OCI-LY7 (cell line): ENCODE data around the gene PSMD5. TPM values are rescaled to one million over a fixed set of nuclear protein-coding genes. Genes with fewer than 3 reads are reported as not detected.
A peak's percentile ranks its signal among the peaks of the same experiment; 100 is the strongest.

Experiments used
- BruUV-seq: library from RNA; stranded (reverse); fragments of 400-500 nt; replicated peaks from 2 replicates; lab custom pipeline; 2021; lab: Mats Ljungman, UMichigan
- CTCF ChIA-PET: fragments of 300-600 bp; sonication (Branson Sonifier 250); formaldehyde crosslinking; loops from one replicate; lab custom pipeline; 2022; ENCODE audit warnings: antibody characterized with exemption; ENCODE audit not compliant: unreplicated experiment; lab: Charles Lee
- POLR2A ChIA-PET: fragments of 300-600 bp; sonication (Branson Sonifier 250); formaldehyde crosslinking; loops from one replicate; lab custom pipeline; 2022; ENCODE audit warnings: antibody characterized with exemption; lab: Charles Lee
- DNase-seq: peaks from one replicate; pipeline ENCODE4 v3.0.0-alpha.2; 2015; ENCODE audit warnings: low spot score
- H2AFZ ChIP-seq: fragments of 200-600 bp; sonication (generic), shearing (Covaris generic); 2 replicates; pipeline ENCODE4 v1.6.1; 2014; ENCODE audit warnings: mild to moderate bottlenecking, antibody characterized with exemption, low read length, moderate library complexity
- H3K27ac ChIP-seq: fragments of 200-600 bp; sonication (generic); 2 replicates; pipeline ENCODE4 v1.5.1; 2014; ENCODE audit warnings: mixed run types, low read depth, mild to moderate bottlenecking, moderate library complexity, low read length, inconsistent platforms; ENCODE audit not compliant: poor library complexity, severe bottlenecking
- H3K36me3 ChIP-seq: fragments of 200-600 bp; sonication (generic); 2 replicates; pipeline ENCODE4 v1.6.1; 2014; ENCODE audit warnings: mild to moderate bottlenecking, antibody characterized with exemption, low read length, moderate library complexity, mixed read lengths; ENCODE audit not compliant: insufficient read depth
- H3K4me1 ChIP-seq: fragments of 200-600 bp; sonication (generic); 2 replicates; pipeline ENCODE4 v1.5.1; 2014; ENCODE audit warnings: mild to moderate bottlenecking, low read length; ENCODE audit not compliant: insufficient read depth, poor library complexity, severe bottlenecking
- H3K4me2 ChIP-seq: fragments of 200-600 bp; sonication (generic); 2 replicates; pipeline ENCODE4 v1.6.1; 2014; ENCODE audit warnings: mild to moderate bottlenecking, low read length
- H3K4me3 ChIP-seq: fragments of 200-600 bp; sonication (generic); 2 replicates; pipeline ENCODE4 v1.5.1; 2014; ENCODE audit warnings: mild to moderate bottlenecking, low read depth, low read length; ENCODE audit not compliant: poor library complexity, severe bottlenecking
- H3K79me2 ChIP-seq: fragments of 200-600 bp; sonication (generic); 2 replicates; pipeline ENCODE4 v1.6.1; 2016; ENCODE audit warnings: low read depth, mild to moderate bottlenecking, low read length, moderate library complexity, mixed read lengths; ENCODE audit not compliant: insufficient read depth
- H3K9me2 ChIP-seq: fragments of 200-600 bp; sonication (generic); 2 replicates; pipeline ENCODE4 v1.6.1; 2016; ENCODE audit warnings: mild to moderate bottlenecking, low read length, mixed read lengths; ENCODE audit not compliant: insufficient read depth
- H3K9me3 ChIP-seq: fragments of 200-600 bp; sonication (generic); 2 replicates; pipeline ENCODE4 v1.6.1; 2014; ENCODE audit warnings: mild to moderate bottlenecking, mixed run types, low read length, mixed read lengths
- H4K20me1 ChIP-seq: fragments of 200-600 bp; sonication (generic); 2 replicates; pipeline ENCODE4 v1.6.1; 2014; ENCODE audit warnings: mild to moderate bottlenecking, antibody characterized with exemption, low read length, moderate library complexity, mixed read lengths; ENCODE audit not compliant: insufficient read depth
- CTCF ChIP-seq: fragments of 200-600 bp; sonication (generic); conservative IDR thresholded peaks from 2 replicates; pipeline ENCODE4 v1.5.1; 2014; ENCODE audit warnings: mild to moderate bottlenecking, antibody characterized with exemption, low read length, moderate library complexity, mixed read lengths
- EZH2phosphoT487 ChIP-seq: fragments of 200-600 bp; sonication (generic); IDR thresholded peaks from 2 replicates; pipeline ENCODE4 v1.6.1; 2018; ENCODE audit warnings: low read depth, borderline replicate concordance, mild to moderate bottlenecking, mixed run types, antibody characterized with exemption, low read length, moderate library complexity, mixed read lengths
- intact Hi-C: fragments of 100-400 bp; cut with micrococcal nuclease; formaldehyde crosslinking; loops from one replicate; pipeline ENCODE4 v1.10.0; 2022; ENCODE audit not compliant: unreplicated experiment
- total RNA-seq, 2 experiments: library from RNA; depleted of rRNA in 1 of 2; stranded (reverse); fragments of >200 nt in 1 of 2; shearing (Covaris generic) in 1 of 2; gene quantifications; 2 replicates each; pipeline ENCODE4 v1.2.3, GENCODE V29; 2014 to 2022

The PSMD5 gene
- total RNA-seq, 2 experiments from 2014 or later = 12.0 to 33.3 TPM

DNA sequence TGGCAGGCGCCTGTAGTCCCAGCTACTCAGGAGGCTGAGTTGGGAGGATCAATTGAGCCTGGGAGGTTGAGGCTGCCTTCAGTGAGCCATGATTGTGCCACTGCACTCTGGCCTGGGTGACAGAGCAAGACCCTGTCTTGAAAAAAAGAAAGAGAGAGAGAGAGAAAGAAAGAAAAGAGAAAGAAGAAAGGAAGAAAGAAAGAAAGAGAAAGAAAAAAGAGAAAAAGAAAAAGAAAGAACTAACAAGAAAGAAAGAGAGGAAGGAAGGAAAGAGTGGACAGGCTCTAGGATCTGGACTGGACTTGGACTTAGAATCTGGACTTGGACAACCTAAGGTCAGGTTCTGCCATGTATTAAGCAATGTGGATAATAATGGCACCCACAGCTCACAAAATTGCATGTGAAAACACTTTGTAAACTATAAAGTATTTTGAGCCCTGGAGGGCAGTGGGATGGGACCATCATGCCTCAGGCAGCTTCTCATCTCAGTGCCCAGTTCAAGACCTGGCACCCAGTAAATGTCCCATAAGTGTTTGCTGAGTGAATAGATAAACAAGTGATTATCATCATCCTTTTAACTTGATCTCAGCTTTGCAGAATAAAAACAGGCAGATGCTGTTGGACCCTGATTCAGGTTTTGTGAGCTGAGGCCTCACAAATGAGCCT is 47.0 kb upstream of the PSMD5 start:
- H3K27ac ChIP-seq = peak overlapping the region; percentile 98
- H3K9me3 ChIP-seq = no peaks in the 10 kb centered on the region
- intact Hi-C loops = loop anchor here (5.0 kb wide), 1 partner anchor 183 kb away; the partner anchor contains the start of gene CNTRL
- peaks cover 93% of the 10 kb centered on the region for H3K4me1 ChIP-seq
- no TSS peak for BruUV-seq
- no peaks in the 10 kb centered on the region for H3K79me2 ChIP-seq
- CTCF ChIA-PET = interaction anchor here (0.7 to 1.2 kb wide), 3 partner anchors 40 to 46 kb away, joined by 3 to 4 read pairs (median 3); no protein-coding TSS in a partner anchor
- H3K4me3 ChIP-seq = no peak overlapping the region
- peak overlapping the region; percentile 65; the same call in 1 of the 2 replicates for H2AFZ ChIP-seq
- peak overlapping the region; percentile 69 for H3K4me2 ChIP-seq
- H3K36me3 ChIP-seq = no peaks in the 10 kb centered on the region
- no peaks in the 10 kb centered on the region for H4K20me1 ChIP-seq
- DNase-seq = no peak
- POLR2A ChIA-PET = interaction anchor here (0.9 to 16.9 kb wide), 7 partner anchors 10 to 153 kb away, joined by 3 to 372 read pairs (median 5); partner anchors contain the start of genes PSMD5 and TRAF1
- TF ChIP-seq EZH2phosphoT487 (no peak), CTCF (no peak)
- no peaks in the 10 kb centered on the region for H3K9me2 ChIP-seq

- H3K27ac ChIP-seq = no peak overlapping the region
- no peaks in the 10 kb centered on the region for H4K20me1 ChIP-seq
- no peaks in the 10 kb centered on the region for H3K9me3 ChIP-seq
- no peaks in the 10 kb centered on the region for H3K79me2 ChIP-seq
- ChIA-PET POLR2A (interaction anchor here (2.1 to 16.9 kb wide), 3 partner anchors 9 to 41 kb away, joined by 21 to 372 read pairs (median 50); partner anchors contain the start of gene TRAF1), CTCF (interaction anchor here (1.0 kb wide), 1 partner anchor 31 kb away, joined by 4 read pairs; no protein-coding TSS in a partner anchor)
- H3K4me3 ChIP-seq = no peak overlapping the region
- H3K4me2 ChIP-seq = no peak overlapping the region
- intact Hi-C loops = no loop called here
- no peak for DNase-seq
- no TSS peak for BruUV-seq
- H2AFZ ChIP-seq = no peak overlapping the region
- TF ChIP-seq CTCF = no peak
- TF ChIP-seq EZH2phosphoT487 = no peak
- no peaks in the 10 kb centered on the region for H3K36me3 ChIP-seq
- H3K9me2 ChIP-seq = no peaks in the 10 kb centered on the region
- peaks cover 86% of the 10 kb centered on the region for H3K4me1 ChIP-seq
Measured at GRCh38 chr9:120888626-120889025, 45.9 kb upstream of the PSMD5 start.
